NT2/D1 (cell line): ENCODE data around the gene EML1.

Experiments used
- DNase-seq: peaks from one replicate; pipeline ENCODE4 v3.0.0-alpha.2; 2011; ENCODE audit warnings: low read depth, low spot score
- H3K27me3 ChIP-seq: 2 replicates; pipeline ENCODE4 v1.6.0; 2011; ENCODE audit warnings: mild to moderate bottlenecking; ENCODE audit not compliant: insufficient read length, insufficient read depth
- H3K36me3 ChIP-seq: 2 replicates; pipeline ENCODE4 v1.6.1; 2011; ENCODE audit warnings: mild to moderate bottlenecking, low read length, mixed read lengths; ENCODE audit not compliant: insufficient read depth, insufficient read length
- H3K4me1 ChIP-seq: 2 replicates; pipeline ENCODE4 v1.5.1; 2011; ENCODE audit not compliant: insufficient read depth, insufficient read length
- H3K4me3 ChIP-seq: 2 replicates; pipeline ENCODE4 v1.5.1; 2011; ENCODE audit warnings: low read depth; ENCODE audit not compliant: insufficient read length
- H3K9ac ChIP-seq: 2 replicates; pipeline ENCODE4 v1.6.0; 2011; ENCODE audit warnings: low read depth; ENCODE audit not compliant: insufficient read length
- H3K9me3 ChIP-seq: 2 replicates; pipeline ENCODE4 v1.5.1; 2011; ENCODE audit warnings: mild to moderate bottlenecking, low read length; ENCODE audit not compliant: insufficient read depth
- SUZ12 ChIP-seq: IDR thresholded peaks from 2 replicates; pipeline ENCODE4 v1.6.1; 2011; ENCODE audit not compliant: insufficient read length, insufficient read depth; ENCODE audit errors: extremely low read depth
- YY1 ChIP-seq: IDR thresholded peaks from 2 replicates; pipeline ENCODE4 v1.6.1; 2011; ENCODE audit not compliant: insufficient read length, insufficient read depth
- ZNF274 ChIP-seq: IDR thresholded peaks from 2 replicates; pipeline ENCODE4 v1.6.1; 2011; ENCODE audit warnings: mild to moderate bottlenecking, low read depth, low read length

Gene EML1

DNA sequence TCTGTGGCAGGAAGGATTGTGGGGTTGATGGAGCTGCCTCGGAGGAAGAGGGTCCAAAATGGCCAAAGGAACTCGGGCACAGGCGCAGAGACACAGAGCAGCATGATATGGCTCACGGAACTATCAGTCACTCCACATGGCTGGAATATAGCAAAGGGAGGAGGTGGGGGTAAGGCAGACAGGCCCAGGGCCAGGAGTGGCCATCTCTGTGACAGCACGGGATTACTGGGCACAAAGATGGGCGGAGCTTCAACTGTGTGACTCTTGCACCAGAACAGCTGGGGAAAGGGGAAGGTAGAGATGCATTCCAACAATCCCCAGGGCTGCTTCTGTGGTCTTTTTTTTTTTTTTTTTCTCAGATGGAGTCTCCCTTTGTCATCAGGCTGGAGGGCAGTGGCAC lies 24.8 kb upstream of the EML1 start:
- DNase-seq = no peak
- no peak overlapping the region for H3K9ac ChIP-seq
- no peaks in the 10 kb centered on the region for H3K9me3 ChIP-seq
- H3K4me3 ChIP-seq = no peak overlapping the region
- H3K4me1 ChIP-seq = peaks cover 2% of the 10 kb centered on the region
- TF ChIP-seq YY1 = no peak
- no peak for TF ChIP-seq SUZ12
- no peak for TF ChIP-seq ZNF274
- no peaks in the 10 kb centered on the region for H3K27me3 ChIP-seq
- no peaks in the 10 kb centered on the region for H3K36me3 ChIP-seq

- no peak overlapping the region for H3K9ac ChIP-seq
- H3K27me3 ChIP-seq = no peaks in the 10 kb centered on the region
- no peak for TF ChIP-seq SUZ12
- TF ChIP-seq ZNF274 = no peak
- no peak for TF ChIP-seq YY1
- H3K9me3 ChIP-seq = no peaks in the 10 kb centered on the region
- H3K4me1 ChIP-seq = peaks cover 2% of the 10 kb centered on the region
- no peaks in the 10 kb centered on the region for H3K36me3 ChIP-seq
- no peak for DNase-seq
- H3K4me3 ChIP-seq = no peak overlapping the region
Observed at GRCh38 chr14:99769123-99769522, 24.1 kb upstream of the EML1 start.

DNA sequence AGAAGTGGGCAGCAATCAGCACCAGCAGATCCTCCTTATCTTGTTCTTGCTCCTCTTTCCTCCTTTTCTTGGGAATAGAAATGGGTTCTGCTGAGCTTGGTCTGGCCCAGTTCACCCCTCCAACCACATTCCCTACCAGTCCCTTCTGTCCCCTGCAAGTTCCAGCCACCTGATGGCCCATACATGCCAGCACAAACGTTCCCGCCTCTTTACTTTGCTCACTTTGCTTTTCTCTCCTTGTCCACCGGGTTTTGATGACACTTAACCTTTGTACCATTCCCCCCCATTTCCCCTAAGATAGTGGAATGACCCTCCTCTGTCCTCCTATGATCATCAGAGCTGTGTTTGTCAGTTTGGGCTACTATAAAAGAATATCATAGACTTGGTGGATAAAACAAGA lies 23.4 kb upstream of the EML1 start:
- Histone ChIP-seq H3K4me1 (peaks cover 5% of the 10 kb centered on the region), H3K9ac (no peak overlapping the region), H3K36me3 (no peaks in the 10 kb centered on the region), H3K4me3 (no peak overlapping the region), H3K27me3 (no peaks in the 10 kb centered on the region), H3K9me3 (no peaks in the 10 kb centered on the region)
- DNase-seq = no peak
- TF ChIP-seq YY1 = no peak
- no peak for TF ChIP-seq ZNF274
- TF ChIP-seq SUZ12 = no peak

GRCh38 chr14:99772371-99773283 lies 20.6 kb upstream of the EML1 start:
- no peaks in the 10 kb centered on the region for H3K36me3 ChIP-seq
- TF ChIP-seq SUZ12 (no peak), ZNF274 (no peak), YY1 (no peak)
- no peak overlapping the region for H3K9ac ChIP-seq

GRCh38 chr14:99773521-99774497 lies 19.4 kb upstream of the EML1 start:
- Histone ChIP-seq H3K9ac (peak overlapping the region; percentile 62), H3K9me3 (no peaks in the 10 kb centered on the region), H3K4me3 (peak overlapping the region; percentile 32), H3K36me3 (no peaks in the 10 kb centered on the region), H3K27me3 (no peaks in the 10 kb centered on the region), H3K4me1 (peaks cover 5% of the 10 kb centered on the region)
- TF ChIP-seq YY1 (no peak), SUZ12 (no peak), ZNF274 (no peak)
- no peak for DNase-seq

More at GRCh38 chr14:99772371-99773283, 20.6 kb upstream of the EML1 start:
- no peak for DNase-seq
- no peaks in the 10 kb centered on the region for H3K27me3 ChIP-seq
- H3K4me3 ChIP-seq = no peak overlapping the region
- peaks cover 5% of the 10 kb centered on the region for H3K4me1 ChIP-seq
- no peaks in the 10 kb centered on the region for H3K9me3 ChIP-seq

DNA sequence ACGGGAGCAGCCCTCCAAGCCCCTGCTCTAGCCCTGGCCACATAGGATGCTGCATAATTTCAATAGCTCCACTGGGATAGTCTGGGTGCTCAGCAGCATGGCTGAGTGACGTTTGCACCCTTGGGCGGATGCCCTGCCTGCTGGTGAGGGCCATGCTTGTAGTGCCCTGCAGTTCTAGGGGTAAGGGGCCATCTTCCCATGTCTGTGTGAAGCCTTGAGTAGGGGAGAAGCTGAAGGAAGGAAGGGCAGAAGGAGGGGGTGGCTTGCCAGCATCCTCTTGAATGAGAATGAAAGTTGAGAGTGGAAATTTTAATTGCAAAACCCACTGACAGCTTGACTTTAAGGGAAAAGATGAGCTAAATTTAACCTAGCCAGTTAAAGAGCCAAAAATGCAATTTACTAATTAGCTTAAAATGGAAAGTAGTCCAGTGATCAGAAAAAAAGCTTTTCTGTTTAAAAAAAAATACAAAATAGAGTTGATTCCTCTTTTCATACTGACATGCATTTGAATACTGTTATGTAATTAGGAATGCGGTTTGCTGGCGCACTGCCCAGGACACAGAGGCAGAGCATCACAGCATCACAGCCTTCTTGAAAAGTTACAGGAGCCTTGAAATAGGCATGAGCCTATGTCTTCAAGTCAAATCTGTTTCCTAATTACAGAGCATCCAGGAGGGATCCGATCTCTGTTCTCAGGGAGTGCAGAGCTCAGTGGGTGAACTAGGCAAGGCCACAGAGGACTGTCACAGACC lies 18.5 kb upstream of the EML1 start:
- Histone ChIP-seq H3K4me1 (peaks cover 5% of the 10 kb centered on the region), H3K27me3 (no peaks in the 10 kb centered on the region), H3K9ac (peak overlapping the region; percentile 62), H3K4me3 (no peak overlapping the region), H3K36me3 (no peaks in the 10 kb centered on the region), H3K9me3 (no peaks in the 10 kb centered on the region)
- TF ChIP-seq YY1 (no peak), SUZ12 (no peak), ZNF274 (no peak)
- DNase-seq = no peak
